Measurements from ENCODE around the gene ZNF341.

Gene ZNF341

GRCh38 chr20:33703498-33704137 is 28.2 kb upstream of the ZNF341 start:
- no peaks in the 10 kb centered on the region for H3K9me3 ChIP-seq (ENCODE audit: control insufficient read depth in 2 of 2, low read length in 2 of 2)
- H3K4me3 ChIP-seq (ENCODE audit: low read length in 2 of 2) = no peak overlapping the region
- no peak overlapping the region for H3K9ac ChIP-seq (ENCODE audit: low read length in 2 of 2)
- peaks cover 7 to 9% of the 10 kb centered on the region in 2 donors for H3K36me3 ChIP-seq (ENCODE audit: control insufficient read depth in 2 of 2, insufficient read depth in 2 of 2, low read length in 2 of 2)
- no peak overlapping the region for H3K27ac ChIP-seq (ENCODE audit: low read length)
- H3K4me1 ChIP-seq (ENCODE audit: control insufficient read depth, insufficient read depth, low read length) = peaks cover 7% of the 10 kb centered on the region
- H3K27me3 ChIP-seq (ENCODE audit: control insufficient read depth in 1 of 2, insufficient read depth in 2 of 2, low read length in 2 of 2) = no peaks in the 10 kb centered on the region

GRCh38 chr20:33704197-33704924 is 27.4 kb upstream of the ZNF341 start:
- Histone ChIP-seq H3K36me3 (ENCODE audit: control insufficient read depth in 2 of 2, insufficient read depth in 2 of 2, low read length in 2 of 2) (peaks cover 7 to 9% of the 10 kb centered on the region in 2 donors), H3K27me3 (ENCODE audit: control insufficient read depth in 1 of 2, insufficient read depth in 2 of 2, low read length in 2 of 2) (no peaks in the 10 kb centered on the region), H3K4me3 (ENCODE audit: low read length in 2 of 2) (no peak overlapping the region), H3K27ac (ENCODE audit: low read length) (no peak overlapping the region), H3K9me3 (ENCODE audit: control insufficient read depth in 2 of 2, low read length in 2 of 2) (no peaks in the 10 kb centered on the region), H3K9ac (ENCODE audit: low read length in 2 of 2) (no peak overlapping the region), H3K4me1 (ENCODE audit: control insufficient read depth, insufficient read depth, low read length) (peaks cover 7% of the 10 kb centered on the region)

- Histone ChIP-seq H3K27ac (ENCODE audit: low read length) (no peak overlapping the region), H3K36me3 (ENCODE audit: control insufficient read depth in 2 of 2, insufficient read depth in 2 of 2, low read length in 2 of 2) (peaks cover 17 to 23% of the 10 kb centered on the region in 2 donors), H3K4me1 (ENCODE audit: control insufficient read depth, insufficient read depth, low read length) (peaks cover 7% of the 10 kb centered on the region), H3K4me3 (ENCODE audit: low read length in 2 of 2) (no peak overlapping the region), H3K9me3 (ENCODE audit: control insufficient read depth in 2 of 2, low read length in 2 of 2) (no peaks in the 10 kb centered on the region), H3K9ac (ENCODE audit: low read length in 2 of 2) (no peak overlapping the region), H3K27me3 (ENCODE audit: control insufficient read depth in 1 of 2, insufficient read depth in 2 of 2, low read length in 2 of 2) (no peaks in the 10 kb centered on the region)
These were observed 24.1 kb upstream of the ZNF341 start for GRCh38 chr20:33707668-33708067.

- H3K9me3 ChIP-seq (ENCODE audit: control insufficient read depth in 2 of 2, low read length in 2 of 2) = no peaks in the 10 kb centered on the region
- H3K4me1 ChIP-seq (ENCODE audit: control insufficient read depth, insufficient read depth, low read length) = no peaks in the 10 kb centered on the region
- no peak overlapping the region for H3K9ac ChIP-seq (ENCODE audit: low read length in 2 of 2)
- no peak overlapping the region for H3K27ac ChIP-seq (ENCODE audit: low read length)
- H3K36me3 ChIP-seq (ENCODE audit: control insufficient read depth in 2 of 2, insufficient read depth in 2 of 2, low read length in 2 of 2) = peaks cover 27 to 35% of the 10 kb centered on the region in 2 donors
- H3K4me3 ChIP-seq (ENCODE audit: low read length in 2 of 2) = no peak overlapping the region
- no peaks in the 10 kb centered on the region for H3K27me3 ChIP-seq (ENCODE audit: control insufficient read depth in 1 of 2, insufficient read depth in 2 of 2, low read length in 2 of 2)
These were observed 22.4 kb upstream of the ZNF341 start for GRCh38 chr20:33709398-33709797.

- no peak overlapping the region for H3K27ac ChIP-seq (ENCODE audit: low read length)
- H3K9me3 ChIP-seq (ENCODE audit: control insufficient read depth in 2 of 2, low read length in 2 of 2) = no peaks in the 10 kb centered on the region
- H3K4me3 ChIP-seq (ENCODE audit: low read length in 2 of 2) = no peak overlapping the region
- H3K36me3 ChIP-seq (ENCODE audit: control insufficient read depth in 2 of 2, insufficient read depth in 2 of 2, low read length in 2 of 2) = peaks cover 27 to 38% of the 10 kb centered on the region in 2 donors
- H3K9ac ChIP-seq (ENCODE audit: low read length in 2 of 2) = no peak overlapping the region
- H3K27me3 ChIP-seq (ENCODE audit: control insufficient read depth in 1 of 2, insufficient read depth in 2 of 2, low read length in 2 of 2) = no peaks in the 10 kb centered on the region
- no peaks in the 10 kb centered on the region for H3K4me1 ChIP-seq (ENCODE audit: control insufficient read depth, insufficient read depth, low read length)
These were observed 21.8 kb upstream of the ZNF341 start for GRCh38 chr20:33709905-33710541.

DNA sequence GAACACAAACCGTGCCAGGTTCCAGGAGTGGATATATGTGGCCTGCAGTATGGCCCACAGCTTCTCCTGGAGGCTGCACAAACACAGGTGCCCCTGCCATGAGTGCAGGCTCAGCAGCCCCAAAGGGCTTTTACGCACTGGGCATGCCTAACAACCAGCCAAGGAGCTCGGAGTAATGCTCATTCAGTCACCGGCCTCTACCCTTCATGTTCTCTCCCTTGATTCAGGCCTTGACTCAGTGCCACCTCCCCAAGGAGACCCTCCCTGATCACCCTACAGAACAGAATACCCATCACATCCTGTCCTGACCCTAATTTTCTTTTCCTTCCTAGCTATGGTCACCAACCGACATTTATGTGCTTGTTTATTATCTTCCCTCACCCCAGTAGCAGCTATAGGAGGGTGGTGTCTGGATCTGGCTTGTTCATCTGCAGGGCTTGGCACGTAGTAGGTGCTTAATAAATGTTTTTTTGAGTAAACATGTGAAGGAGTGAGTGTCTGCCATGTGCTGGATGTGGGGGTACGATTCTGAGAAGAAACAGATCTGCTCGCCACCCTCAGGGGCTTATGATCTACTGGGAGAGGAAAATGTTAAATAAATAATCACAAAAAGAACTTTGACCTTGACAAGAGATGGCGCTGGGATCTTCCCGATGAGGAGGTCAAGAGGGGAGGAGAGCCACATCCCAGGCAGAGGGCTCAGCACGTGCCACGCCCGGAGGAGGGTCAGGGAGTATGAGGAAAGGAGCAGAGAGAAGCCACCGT is 20.9 kb upstream of the ZNF341 start:
- no peaks in the 10 kb centered on the region for H3K27me3 ChIP-seq (ENCODE audit: control insufficient read depth in 1 of 2, insufficient read depth in 2 of 2, low read length in 2 of 2)
- H3K4me3 ChIP-seq (ENCODE audit: low read length in 2 of 2) = no peak overlapping the region
- no peaks in the 10 kb centered on the region for H3K9me3 ChIP-seq (ENCODE audit: control insufficient read depth in 2 of 2, low read length in 2 of 2)
- H3K4me1 ChIP-seq (ENCODE audit: control insufficient read depth, insufficient read depth, low read length) = no peaks in the 10 kb centered on the region
- H3K36me3 ChIP-seq (ENCODE audit: control insufficient read depth in 2 of 2, insufficient read depth in 2 of 2, low read length in 2 of 2) = peaks cover 27 to 38% of the 10 kb centered on the region in 2 donors
- no peak overlapping the region for H3K27ac ChIP-seq (ENCODE audit: low read length)
- H3K9ac ChIP-seq (ENCODE audit: low read length in 2 of 2) = no peak overlapping the region

DNA sequence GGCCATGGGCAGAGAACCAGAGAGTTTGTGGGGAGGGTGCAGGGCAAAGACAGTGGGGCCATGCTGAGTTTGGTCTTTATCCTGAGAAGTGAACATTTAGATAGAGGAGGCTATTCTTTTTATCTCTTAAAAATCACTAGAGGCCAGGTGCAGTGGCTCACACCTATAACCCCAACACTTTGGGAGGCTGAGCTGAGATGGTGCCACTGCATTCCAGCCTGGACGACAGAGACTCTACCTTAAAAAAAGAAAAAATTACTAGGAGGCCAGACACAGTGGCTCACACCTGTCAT is 20.4 kb upstream of the ZNF341 start:
- Histone ChIP-seq H3K4me3 (ENCODE audit: low read length in 2 of 2) (no peak overlapping the region), H3K27me3 (ENCODE audit: control insufficient read depth in 1 of 2, insufficient read depth in 2 of 2, low read length in 2 of 2) (no peaks in the 10 kb centered on the region), H3K36me3 (ENCODE audit: control insufficient read depth in 2 of 2, insufficient read depth in 2 of 2, low read length in 2 of 2) (peaks cover 27 to 38% of the 10 kb centered on the region in 2 donors), H3K9me3 (ENCODE audit: control insufficient read depth in 2 of 2, low read length in 2 of 2) (no peaks in the 10 kb centered on the region), H3K4me1 (ENCODE audit: control insufficient read depth, insufficient read depth, low read length) (no peaks in the 10 kb centered on the region), H3K27ac (ENCODE audit: low read length) (no peak overlapping the region), H3K9ac (ENCODE audit: low read length in 2 of 2) (no peak overlapping the region)

GRCh38 chr20:33713865-33714367 is 17.9 kb upstream of the ZNF341 start:
- Histone ChIP-seq H3K9ac (ENCODE audit: low read length in 2 of 2) (no peak overlapping the region), H3K4me3 (ENCODE audit: low read length in 2 of 2) (no peak overlapping the region), H3K27ac (ENCODE audit: low read length) (no peak overlapping the region), H3K4me1 (ENCODE audit: control insufficient read depth, insufficient read depth, low read length) (peaks cover under 1% of the 10 kb centered on the region), H3K9me3 (ENCODE audit: control insufficient read depth in 2 of 2, low read length in 2 of 2) (no peaks in the 10 kb centered on the region), H3K36me3 (ENCODE audit: control insufficient read depth in 2 of 2, insufficient read depth in 2 of 2, low read length in 2 of 2) (peaks cover 20 to 30% of the 10 kb centered on the region in 2 donors), H3K27me3 (ENCODE audit: control insufficient read depth in 1 of 2, insufficient read depth in 2 of 2, low read length in 2 of 2) (no peaks in the 10 kb centered on the region)

- H3K36me3 ChIP-seq (ENCODE audit: control insufficient read depth in 2 of 2, insufficient read depth in 2 of 2, low read length in 2 of 2) = peaks cover 15 to 19% of the 10 kb centered on the region in 2 donors
- H3K4me1 ChIP-seq (ENCODE audit: control insufficient read depth, insufficient read depth, low read length) = peaks cover 12% of the 10 kb centered on the region
- H3K9ac ChIP-seq (ENCODE audit: low read length in 2 of 2) = no peak overlapping the region
- H3K9me3 ChIP-seq (ENCODE audit: control insufficient read depth in 2 of 2, low read length in 2 of 2) = no peaks in the 10 kb centered on the region
- no peak overlapping the region for H3K27ac ChIP-seq (ENCODE audit: low read length)
- no peak overlapping the region for H3K4me3 ChIP-seq (ENCODE audit: low read length in 2 of 2)
- H3K27me3 ChIP-seq (ENCODE audit: control insufficient read depth in 1 of 2, insufficient read depth in 2 of 2, low read length in 2 of 2) = no peaks in the 10 kb centered on the region
These were observed 15.3 kb upstream of the ZNF341 start for GRCh38 chr20:33716498-33716897.

DNA sequence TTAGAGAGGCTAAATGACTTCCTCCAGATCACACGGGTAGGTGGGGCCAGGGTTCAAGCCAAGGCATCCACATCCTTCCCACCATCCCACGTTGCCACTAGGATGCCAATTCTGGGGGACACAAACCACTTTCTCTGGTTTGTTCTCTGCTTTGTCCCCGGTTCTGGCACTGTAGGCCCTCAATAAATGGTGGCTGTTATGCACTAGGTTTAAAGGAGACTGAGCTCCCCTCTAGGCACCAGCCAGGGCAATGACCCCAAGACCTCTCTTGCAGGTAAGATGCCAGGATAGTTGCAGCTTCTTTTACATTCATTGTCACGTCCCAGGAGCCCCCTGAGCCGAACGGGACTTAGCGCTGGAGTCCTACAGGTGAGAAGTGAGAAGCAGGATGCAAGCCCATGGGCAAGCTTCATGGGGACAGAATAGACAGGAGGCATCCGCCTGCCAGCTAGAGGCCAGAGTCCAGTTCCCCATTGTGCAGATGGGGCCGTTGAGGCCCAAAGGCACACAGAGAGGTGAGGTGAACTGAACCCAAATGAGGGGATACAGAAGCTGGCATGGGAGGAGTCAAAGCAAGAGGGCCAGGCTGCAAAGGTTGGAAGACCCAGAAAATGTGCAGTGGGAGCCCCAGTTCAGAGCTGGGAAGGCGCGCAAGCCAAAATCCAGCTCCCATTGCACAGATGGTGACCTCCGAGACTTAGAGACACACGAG is 12.4 kb upstream of the ZNF341 start:
- Histone ChIP-seq H3K4me1 (ENCODE audit: control insufficient read depth, insufficient read depth, low read length) (peaks cover 12% of the 10 kb centered on the region), H3K36me3 (ENCODE audit: control insufficient read depth in 2 of 2, insufficient read depth in 2 of 2, low read length in 2 of 2) (peaks cover 0 to 2% of the 10 kb centered on the region in 2 donors), H3K4me3 (ENCODE audit: low read length in 2 of 2) (peak overlapping the region; percentile 88 to 97), H3K9me3 (ENCODE audit: control insufficient read depth in 2 of 2, low read length in 2 of 2) (no peaks in the 10 kb centered on the region), H3K27me3 (ENCODE audit: control insufficient read depth in 1 of 2, insufficient read depth in 2 of 2, low read length in 2 of 2) (no peaks in the 10 kb centered on the region), H3K27ac (ENCODE audit: low read length) (peak overlapping the region; percentile 69), H3K9ac (ENCODE audit: low read length in 2 of 2) (peak overlapping the region; percentile 75 to 83)

Data from stomach smooth muscle (tissue), 2 donors.